ENCODE measurements around the gene TRAP1. TPM values are rescaled to one million over a fixed set of nuclear protein-coding genes. Genes with fewer than 3 reads are reported as not detected.
A peak's percentile ranks its signal among the peaks of the same experiment; 100 is the strongest.

Gene TRAP1
- total RNA-seq, 1 donor from 2014 or later: 111 TPM

- H3K36me3 ChIP-seq (ENCODE audit: control insufficient read depth, insufficient read depth, low read length): peaks cover 3% of the 10 kb centered on the region
- no peak for TF ChIP-seq CTCF (IDR thresholded peaks at IDR 0.05; ENCODE audit: insufficient read depth, low read length, severe bottlenecking)
- no peak for FAIRE-seq
- DNase-seq (ENCODE audit: low read depth): no peak
- H3K27me3 ChIP-seq (ENCODE audit: control insufficient read depth, insufficient read depth, low read length): no peaks in the 10 kb centered on the region
- no peak overlapping the region for H3K4me3 ChIP-seq (ENCODE audit: low read depth, low read length)
Measured at GRCh38 chr16:3645108-3645503, 72.2 kb downstream of the TRAP1 start.

DNA sequence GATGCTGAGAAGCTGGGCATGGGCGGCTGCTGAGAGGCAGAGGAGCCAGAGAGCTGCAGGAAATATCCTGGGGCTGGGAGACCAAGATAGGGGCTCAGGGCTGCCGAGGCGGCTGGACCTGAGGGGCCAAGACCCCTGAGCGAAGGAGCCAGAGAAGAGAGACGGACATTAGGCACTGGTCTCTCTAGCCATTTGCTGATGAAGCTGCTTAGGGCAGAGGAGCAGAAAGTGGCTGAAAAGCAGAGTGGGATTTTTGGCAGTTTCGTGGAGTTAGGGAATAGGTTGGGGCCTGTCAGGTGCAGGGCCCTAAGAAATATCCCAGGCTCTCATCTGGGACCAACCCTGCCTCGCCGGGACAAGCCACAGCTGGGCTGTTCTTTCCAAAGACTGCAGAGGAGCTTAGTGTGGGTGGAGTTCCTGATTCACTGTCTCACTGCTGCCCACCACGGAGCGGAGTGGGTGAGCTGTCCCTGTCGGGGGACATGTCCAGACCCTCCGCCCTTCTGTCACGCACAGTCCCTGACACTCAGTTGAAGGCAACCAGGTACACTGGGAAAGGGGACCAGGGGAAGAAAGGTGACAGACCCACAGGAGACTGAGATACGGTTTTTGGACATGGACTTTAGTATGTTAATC lies 74.1 kb downstream of the TRAP1 start:
- H3K27me3 ChIP-seq (ENCODE audit: control insufficient read depth, insufficient read depth, low read length): no peaks in the 10 kb centered on the region
- peaks cover 3% of the 10 kb centered on the region for H3K36me3 ChIP-seq (ENCODE audit: control insufficient read depth, insufficient read depth, low read length)
- H3K4me3 ChIP-seq (ENCODE audit: low read depth, low read length): no peak overlapping the region
- no peak for TF ChIP-seq CTCF (IDR thresholded peaks at IDR 0.05; ENCODE audit: insufficient read depth, low read length, severe bottlenecking)
- no peak for FAIRE-seq
- DNase-seq (ENCODE audit: low read depth): no peak

GRCh38 chr16:3642397-3643094 lies 74.8 kb downstream of the TRAP1 start:
- H3K27me3 ChIP-seq (ENCODE audit: control insufficient read depth, insufficient read depth, low read length): no peaks in the 10 kb centered on the region
- H3K4me3 ChIP-seq (ENCODE audit: low read depth, low read length): no peak overlapping the region
- peaks cover 3% of the 10 kb centered on the region for H3K36me3 ChIP-seq (ENCODE audit: control insufficient read depth, insufficient read depth, low read length)
- DNase-seq (ENCODE audit: low read depth) (peak; percentile 72), FAIRE-seq (peak; percentile 50)
- TF ChIP-seq CTCF (IDR thresholded peaks at IDR 0.05; ENCODE audit: insufficient read depth, low read length, severe bottlenecking): no peak

- DNase-seq (ENCODE audit: low read depth): no peak
- peak; percentile 43 for FAIRE-seq
- TF ChIP-seq CTCF (IDR thresholded peaks at IDR 0.05; ENCODE audit: insufficient read depth, low read length, severe bottlenecking): no peak
- H3K27me3 ChIP-seq (ENCODE audit: control insufficient read depth, insufficient read depth, low read length): no peaks in the 10 kb centered on the region
- H3K4me3 ChIP-seq (ENCODE audit: low read depth, low read length): no peak overlapping the region
- peaks cover 3% of the 10 kb centered on the region for H3K36me3 ChIP-seq (ENCODE audit: control insufficient read depth, insufficient read depth, low read length)
Measured at GRCh38 chr16:3641801-3642396, 75.4 kb downstream of the TRAP1 start.

DNA sequence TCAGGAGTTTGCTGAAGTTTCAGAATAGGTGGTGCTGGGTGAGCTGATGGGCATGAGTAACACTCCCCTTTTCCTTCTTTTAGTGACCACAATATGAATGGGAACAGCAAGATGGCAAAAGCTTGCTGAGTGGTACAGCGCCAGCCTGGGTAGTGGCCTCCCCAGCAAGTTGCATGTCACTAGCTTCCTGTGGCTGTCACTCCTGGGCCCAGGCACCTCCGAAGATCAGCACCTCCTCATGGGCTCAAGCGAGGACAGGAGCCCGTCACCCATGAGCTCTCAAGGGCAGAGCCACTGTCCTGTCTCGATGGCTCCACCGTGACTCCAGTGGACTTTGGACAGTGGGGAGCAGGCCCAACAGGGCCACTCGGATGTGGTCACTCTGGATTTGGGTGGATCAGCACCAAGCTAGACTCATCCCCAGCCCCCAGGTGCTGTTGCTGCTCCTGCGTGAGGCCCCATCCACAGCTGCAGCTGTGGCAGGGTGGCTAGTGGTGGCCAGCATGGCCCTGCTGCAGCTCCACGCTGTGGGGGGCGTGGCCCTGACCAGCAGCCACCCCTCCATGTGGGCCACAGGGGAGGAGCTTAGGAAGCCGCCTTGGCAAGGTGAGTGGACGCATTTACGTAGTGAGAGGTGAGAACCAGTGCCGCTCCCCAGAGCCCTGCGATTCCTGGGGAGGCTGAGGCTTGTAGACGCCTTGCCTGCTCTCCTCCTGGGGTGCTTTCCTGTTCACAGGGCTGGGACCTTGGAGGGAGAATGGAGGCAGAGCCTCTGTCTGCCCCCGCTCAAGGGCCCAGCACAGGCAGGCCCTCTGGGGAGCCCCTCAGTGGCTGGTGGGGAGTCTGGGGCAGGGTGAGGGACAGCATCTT lies 76.5 kb downstream of the TRAP1 start:
- DNase-seq (ENCODE audit: low read depth) (no peak), FAIRE-seq (peak; percentile 52)
- no peak for TF ChIP-seq CTCF (IDR thresholded peaks at IDR 0.05; ENCODE audit: insufficient read depth, low read length, severe bottlenecking)
- H3K27me3 ChIP-seq (ENCODE audit: control insufficient read depth, insufficient read depth, low read length): no peaks in the 10 kb centered on the region
- H3K36me3 ChIP-seq (ENCODE audit: control insufficient read depth, insufficient read depth, low read length): peaks cover 3% of the 10 kb centered on the region
- H3K4me3 ChIP-seq (ENCODE audit: low read depth, low read length): no peak overlapping the region

Measured in bronchial epithelial cell (primary cell).